Globus pallidus (tissue), 1 donor: ENCODE data around the gene LIPE.
A peak's percentile ranks its signal among the peaks of the same experiment; 100 is the strongest.

Experiments
- DNase-seq: peaks from one replicate; pipeline ENCODE4 v3.0.0-alpha.2; 2015; ENCODE audit warnings: low spot score

LIPE gene

DNA sequence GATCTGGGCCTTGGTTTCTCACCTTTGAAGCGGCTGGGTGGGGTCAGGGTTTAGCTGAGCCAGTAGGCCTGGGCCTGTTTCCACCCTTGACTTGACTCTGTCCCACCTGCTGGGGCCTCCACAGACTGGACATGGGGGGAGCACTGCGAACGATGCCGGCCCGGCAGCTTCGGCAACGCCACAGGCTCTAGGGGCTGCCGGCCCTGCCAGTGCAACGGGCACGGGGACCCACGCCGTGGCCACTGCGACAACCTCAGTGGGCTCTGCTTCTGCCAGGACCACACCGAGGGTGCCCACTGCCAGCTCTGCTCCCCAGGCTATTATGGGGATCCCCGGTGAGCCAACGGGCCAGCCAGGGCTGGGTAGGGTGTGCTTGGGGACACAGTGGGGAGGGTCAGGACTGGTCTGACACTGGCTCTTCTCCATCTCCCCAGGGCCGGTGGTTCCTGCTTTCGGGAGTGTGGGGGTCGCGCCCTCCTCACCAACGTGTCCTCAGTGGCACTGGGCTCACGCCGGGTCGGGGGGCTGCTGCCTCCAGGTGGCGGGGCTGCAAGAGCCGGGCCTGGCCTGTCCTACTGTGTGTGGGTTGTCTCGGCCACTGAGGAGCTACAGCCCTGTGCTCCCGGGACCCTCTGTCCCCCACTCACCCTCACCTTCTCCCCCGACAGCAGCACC lies 73.7 kb downstream of the LIPE start:
- DNase-seq, result no peak

DNA sequence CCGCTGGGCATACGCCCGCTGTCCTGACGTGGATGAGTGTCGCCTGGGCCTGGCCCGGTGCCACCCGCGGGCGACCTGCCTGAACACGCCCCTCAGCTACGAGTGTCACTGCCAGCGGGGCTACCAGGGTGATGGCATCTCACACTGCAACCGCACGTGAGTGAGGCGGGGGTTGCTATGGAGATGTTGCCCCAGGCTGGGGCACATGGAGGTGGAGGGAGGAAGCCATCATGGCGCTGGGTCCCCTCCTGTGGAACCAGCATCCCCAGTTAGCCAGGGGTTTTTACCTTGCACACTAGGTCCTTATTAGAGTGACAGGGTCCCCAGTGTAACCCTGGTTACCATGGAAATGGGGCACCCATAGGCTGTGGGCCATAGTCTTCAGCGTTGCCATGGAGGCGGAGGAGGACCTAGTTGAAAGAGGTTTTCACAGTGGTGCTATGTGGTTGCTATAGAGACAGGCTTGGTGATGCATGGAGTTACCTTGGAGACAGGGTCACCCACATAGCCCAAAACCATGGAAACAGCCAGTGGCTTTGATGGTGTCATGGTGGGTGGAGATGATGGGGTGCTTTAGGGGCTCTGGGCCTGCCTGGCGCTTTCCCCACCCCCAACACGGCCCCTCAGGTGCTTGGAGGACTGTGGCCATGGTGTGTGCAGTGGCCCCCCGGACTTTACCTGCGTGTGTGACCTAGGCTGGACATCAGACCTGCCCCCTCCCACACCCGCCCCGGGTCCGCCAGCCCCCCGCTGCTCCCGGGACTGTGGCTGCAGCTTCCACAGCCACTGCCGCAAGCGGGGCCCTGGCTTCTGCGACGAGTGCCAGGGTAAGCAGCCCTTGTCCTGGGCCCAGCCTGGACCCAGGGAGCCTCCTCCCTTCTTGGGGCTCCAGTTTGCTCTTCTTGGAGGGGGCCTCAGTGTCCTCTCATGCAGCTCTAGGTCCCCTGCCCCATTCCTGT lies 74.6 kb downstream of the LIPE start:
- DNase-seq, result peak; percentile 13
